ENCODE results near the gene ACOX3. TPM values are rescaled to one million over a fixed set of nuclear protein-coding genes. Genes with fewer than 3 reads are reported as not detected.

The ACOX3 gene
- total RNA-seq, 4 donors from 2014 or later = 32.0 to 77.2 (median 43.8) TPM

GRCh38 chr4:8316911-8317351, 123.6 kb downstream of the ACOX3 start:
- H3K27ac ChIP-seq (replicated peaks in 1 of 4) = peak overlapping the region in 2 of 4 donors; percentile 56 to 61
- intact Hi-C loops (cut with DNase I) = loop anchor here (5.0 kb wide), 2 partner anchors 40 to 85 kb away; no protein-coding TSS in a partner anchor
- TF ChIP-seq POLR2A (IDR thresholded peaks at IDR 0.05; ENCODE audit: low read depth) (no peak), EP300 (IDR thresholded peaks at IDR 0.05) (no peak), POLR2AphosphoS5 (IDR thresholded peaks at IDR 0.05) (no peak), CTCF (IDR thresholded peaks at IDR 0.05) (no peak)

More at GRCh38 chr4:8316911-8317351, 123.6 kb downstream of the ACOX3 start:
- Histone ChIP-seq H3K9me3 (no peaks in the 10 kb centered on the region), H3K27me3 (no peaks in the 10 kb centered on the region), H3K4me1 (peaks cover 34 to 51% (median 47%) of the 10 kb centered on the region in 4 donors), H3K36me3 (no peaks in the 10 kb centered on the region), H3K4me3 (no peak overlapping the region)
- WGBS = 92% methylated on average over 9 of the region's 15 CpGs
- DNase-seq (ENCODE audit: extremely low spot score) = no peak

Small RNAs within 50 kb of the gene (small RNA-seq; reads per million reads assigned to genes)
- 0 to 6.1 (median 2.2) reads per million in 3 donors for gene RNA5SP152

Other genes with a start within 250 kb of the ACOX3 start
- gene SH3TC1, start 241.4 kb downstream of the ACOX3 start, total RNA-seq = 10 to 100 TPM; 13.7 to 18.7 (median 15.2) TPM
- 10 to 100 TPM; 56.1 to 82.2 (median 67.2) TPM for gene HTRA3, start 171.0 kb downstream of the ACOX3 start, total RNA-seq
- gene TRMT44, start 54 bp upstream of the ACOX3 start, total RNA-seq = 10 to 100 TPM; 14.6 to 21.6 (median 19.4) TPM
- gene GPR78, start 139.7 kb upstream of the ACOX3 start, total RNA-seq = not detected
- gene CPZ, start 152.0 kb upstream of the ACOX3 start, total RNA-seq = 1 to 10 TPM in 3 of 4 donors, under 1 TPM in 1; 0.42 to 2.7 (median 2.2) TPM

Data from esophagus muscularis mucosa (tissue), 4 donors.